ENCODE data around the gene PDE8B.

PDE8B gene

GRCh38 chr5:77231471-77232138 is 21.1 kb downstream of the PDE8B start:
- DNase-seq = no peak

- no peak for DNase-seq
These were observed 22.3 kb downstream of the PDE8B start for GRCh38 chr5:77232574-77233358.

GRCh38 chr5:77235846-77236721 is 25.6 kb downstream of the PDE8B start:
- DNase-seq = no peak

- DNase-seq = no peak
These were observed 28.8 kb downstream of the PDE8B start for GRCh38 chr5:77239126-77239741.

GRCh38 chr5:77241444-77241843 is 31.0 kb downstream of the PDE8B start:
- DNase-seq = no peak

DNA sequence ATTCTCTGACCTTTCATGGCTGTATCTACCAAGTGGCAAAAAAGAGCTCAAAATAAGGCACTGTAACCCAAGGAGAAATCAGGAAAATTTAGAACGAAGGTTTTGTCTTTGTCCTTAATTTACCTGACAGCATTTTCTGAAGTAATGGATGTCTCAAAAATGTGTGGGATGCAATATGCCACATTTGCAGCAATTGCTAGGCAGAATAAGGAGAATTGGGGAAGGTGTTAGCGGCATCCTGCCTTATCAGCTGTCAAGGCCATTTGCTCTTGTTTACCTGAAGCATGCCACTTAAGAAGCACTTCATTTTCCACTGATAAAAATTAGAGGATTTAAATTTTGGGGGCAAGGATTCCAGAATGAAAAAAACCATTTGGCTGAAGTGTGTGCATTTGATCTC is 39.0 kb downstream of the PDE8B start:
- no peak for DNase-seq

DNA sequence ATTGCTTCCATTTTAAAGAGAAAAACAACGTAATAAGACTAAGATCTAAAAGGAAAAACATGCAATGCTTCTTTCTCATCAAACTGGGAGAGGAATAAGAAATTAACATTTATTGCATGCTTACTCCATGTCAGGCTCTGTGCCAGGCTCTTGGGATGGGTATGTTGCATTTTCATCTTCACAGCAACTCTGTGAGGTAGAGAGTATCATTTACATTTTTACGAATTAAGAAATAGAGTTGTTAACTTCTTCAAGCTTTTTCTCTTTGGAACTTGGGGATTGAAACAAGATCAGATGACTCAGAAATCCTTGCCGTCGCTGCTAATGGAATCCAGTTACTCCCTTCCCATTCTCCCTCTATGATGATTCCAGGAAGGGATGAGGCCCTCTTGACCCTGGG is 39.5 kb downstream of the PDE8B start:
- no peak for DNase-seq

- DNase-seq = no peak
These were observed 41.4 kb downstream of the PDE8B start for GRCh38 chr5:77251921-77252320.

DNA sequence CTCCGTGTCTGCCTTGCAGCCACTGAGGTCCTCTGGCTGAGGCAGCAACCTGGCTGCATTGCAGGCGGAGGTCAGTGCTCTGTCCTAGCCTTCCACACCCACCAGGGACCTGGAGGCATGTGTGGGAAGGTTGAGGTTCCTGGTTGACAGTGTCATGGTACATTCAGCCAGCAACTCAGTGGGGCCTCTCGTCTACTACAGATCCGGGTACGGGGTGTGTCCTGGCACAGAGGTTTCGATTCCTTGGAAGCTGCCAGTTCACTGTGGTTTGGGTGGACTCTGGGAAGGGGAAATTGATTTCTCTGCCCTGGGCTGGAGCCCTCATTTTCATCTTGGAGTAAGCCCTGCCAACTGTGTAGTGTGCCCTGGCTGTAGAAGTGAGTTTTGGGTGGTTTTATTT is 45.1 kb downstream of the PDE8B start:
- no peak for DNase-seq

GRCh38 chr5:77256406-77256805 is 45.9 kb downstream of the PDE8B start:
- DNase-seq = no peak

DNA sequence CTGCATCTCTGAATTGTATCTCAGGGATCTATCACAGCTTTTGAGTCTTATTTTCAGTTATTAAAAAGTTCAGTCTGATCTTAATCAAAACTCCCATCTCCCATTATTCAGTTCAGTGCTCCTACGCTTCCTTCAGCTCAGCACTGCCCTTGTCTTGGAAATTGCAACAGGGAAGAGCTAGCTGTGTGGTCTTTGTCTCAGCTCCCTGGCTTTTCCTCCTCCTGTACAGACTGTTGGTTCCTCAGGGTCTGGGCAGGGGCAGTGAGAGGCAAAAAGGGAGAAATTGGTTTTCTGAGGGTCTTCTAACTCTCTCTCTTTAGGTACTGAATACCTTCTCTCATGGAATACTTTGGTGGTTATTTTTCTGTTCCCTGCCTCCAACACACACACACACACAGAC is 48.2 kb downstream of the PDE8B start:
- DNase-seq = no peak

DNA sequence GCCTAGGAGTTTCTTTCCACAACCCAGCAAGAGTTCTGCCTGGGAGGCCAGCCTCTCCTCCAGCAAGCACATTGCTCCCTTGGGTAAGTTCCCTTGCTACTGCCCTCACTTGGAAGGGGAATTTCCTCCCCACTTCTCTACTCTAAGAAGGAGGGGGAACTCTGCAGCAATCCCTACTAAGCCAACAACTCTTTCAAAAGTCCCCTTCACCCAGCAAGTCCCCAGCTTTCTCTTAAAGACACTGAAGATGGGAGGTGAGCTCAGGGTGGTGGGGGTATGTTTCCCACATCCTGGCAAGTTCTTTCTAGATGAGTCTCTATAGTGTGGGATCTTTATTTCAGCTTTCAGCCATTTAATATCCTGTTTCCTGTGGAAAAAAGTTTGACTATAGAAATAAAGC is 49.0 kb downstream of the PDE8B start:
- DNase-seq = no peak

- DNase-seq = no peak
These were observed 52.2 kb downstream of the PDE8B start for GRCh38 chr5:77262697-77263096.

GRCh38 chr5:77266291-77266690 is 55.8 kb downstream of the PDE8B start:
- no peak for DNase-seq

- DNase-seq = no peak
These were observed 57.0 kb downstream of the PDE8B start for GRCh38 chr5:77267496-77267895.

DNA sequence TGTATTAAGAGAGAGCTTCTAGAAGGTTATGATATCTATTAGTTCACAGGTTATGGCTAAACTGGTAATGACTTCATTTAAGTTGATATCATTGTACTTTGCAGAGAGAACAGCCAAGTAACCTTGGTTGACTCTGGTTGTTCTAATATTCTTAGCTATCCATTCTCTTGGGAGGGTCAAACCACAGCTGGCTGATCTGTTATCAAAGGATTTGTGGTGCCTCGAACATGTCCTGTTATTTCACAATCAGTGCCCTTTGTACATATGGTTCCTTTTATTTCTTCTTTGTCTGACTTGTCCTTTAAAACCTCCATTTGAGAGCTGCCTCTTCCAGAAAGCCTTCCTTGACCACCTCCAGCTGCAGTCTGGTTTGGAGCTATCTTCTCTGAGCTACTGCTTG is 61.7 kb downstream of the PDE8B start:
- DNase-seq = no peak

DNA sequence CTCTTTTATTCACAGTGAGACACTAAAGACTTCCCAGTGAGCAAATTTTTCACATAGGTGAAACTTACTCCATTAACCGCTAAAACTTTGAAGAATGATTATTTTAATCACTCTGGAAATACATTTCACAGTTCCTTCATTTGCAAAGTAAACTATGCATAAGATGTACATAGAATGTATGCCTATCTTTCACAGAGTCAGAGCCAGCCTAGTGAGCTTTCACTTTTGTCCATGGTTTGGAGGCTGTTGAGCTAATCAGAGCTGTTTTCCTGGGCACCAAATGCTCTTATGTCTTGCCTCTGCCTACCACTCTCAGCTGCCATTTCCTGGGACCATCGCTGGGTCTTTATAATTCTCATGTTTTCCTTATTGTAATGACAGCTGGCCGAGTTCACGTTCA is 67.3 kb downstream of the PDE8B start:
- no peak for DNase-seq

DNA sequence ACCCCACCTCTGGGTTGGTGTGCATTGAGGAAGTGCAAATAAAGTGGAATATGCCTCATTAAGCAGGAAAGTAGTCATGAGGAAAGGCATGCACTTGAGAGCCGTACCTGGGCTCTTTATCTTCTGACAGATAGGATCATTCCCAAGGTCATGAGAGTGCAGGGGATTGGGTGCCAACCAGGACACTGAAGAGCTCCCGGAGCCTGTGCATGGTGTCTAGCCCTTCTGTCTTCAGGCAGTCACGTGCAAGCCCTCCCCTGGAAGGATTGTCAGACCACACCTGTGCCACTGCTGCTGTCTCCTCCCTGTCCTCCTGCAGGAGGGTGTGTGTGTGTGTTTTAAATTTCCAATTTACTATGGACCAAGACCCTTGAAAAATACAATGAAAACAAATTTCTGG is 69.6 kb downstream of the PDE8B start:
- DNase-seq = no peak

- DNase-seq = no peak
These were observed 71.5 kb downstream of the PDE8B start for GRCh38 chr5:77281969-77282336.

- DNase-seq = no peak
These were observed 72.0 kb downstream of the PDE8B start for GRCh38 chr5:77282337-77283027.

GRCh38 chr5:77285251-77285841 is 74.9 kb downstream of the PDE8B start:
- no peak for DNase-seq
